DND-41 (cell line): ENCODE measurements around the gene CDK19.

Experiments used
- ATAC-seq: fragments of 200-7000 bp; cut with Tn5 transposase; 3 replicates; pipeline ENCODE4 v1.9.1; 2021; ENCODE audit warnings: low read depth; ENCODE audit not compliant: insufficient read depth
- DNase-seq: peaks from one replicate; pipeline ENCODE4 v3.0.0-alpha.2; 2020
- H2AFZ ChIP-seq: 2 replicates; pipeline ENCODE4 v1.6.0; 2012; ENCODE audit warnings: low read depth, low read length
- H3K27ac ChIP-seq: 2 replicates; pipeline ENCODE4 v1.5.1; 2012; ENCODE audit warnings: low read length, inconsistent platforms
- H3K27me3 ChIP-seq: fragments of 200-600 bp; sonication (generic); 2 replicates; pipeline ENCODE4 v1.6.0; 2012; ENCODE audit warnings: low read length, mild to moderate bottlenecking, inconsistent platforms; ENCODE audit not compliant: insufficient read depth, poor library complexity
- H3K36me3 ChIP-seq: 2 replicates; pipeline ENCODE4 v1.5.1; 2012; ENCODE audit warnings: low read length, inconsistent platforms; ENCODE audit not compliant: insufficient read depth
- H3K4me1 ChIP-seq: 2 replicates; pipeline ENCODE4 v1.5.1; 2012; ENCODE audit warnings: mild to moderate bottlenecking, low read length; ENCODE audit not compliant: insufficient read depth
- H3K4me2 ChIP-seq: 2 replicates; pipeline ENCODE4 v1.6.0; 2012; ENCODE audit warnings: mild to moderate bottlenecking, moderate library complexity, low read length, inconsistent platforms; ENCODE audit not compliant: insufficient read depth
- H3K4me3 ChIP-seq, 2 experiments: fragments of 200-600 bp in 1 of 2; shearing (Covaris generic) in 1 of 2; 2 replicates each; pipeline ENCODE4 v1.5.1; 2012 to 2016; ENCODE audit warnings: inconsistent platforms in 2 of 2, low read length in 2 of 2, mild to moderate bottlenecking in 2 of 2, low read depth in 1 of 2, moderate library complexity in 1 of 2
- H3K79me2 ChIP-seq: 2 replicates; pipeline ENCODE4 v1.6.0; 2012; ENCODE audit warnings: low read length, inconsistent platforms; ENCODE audit not compliant: insufficient read depth
- H3K9ac ChIP-seq: 2 replicates; pipeline ENCODE4 v1.6.0; 2012; ENCODE audit warnings: low read depth, mild to moderate bottlenecking, inconsistent platforms, low read length, moderate library complexity
- H3K9me3 ChIP-seq: 2 replicates; pipeline ENCODE4 v1.5.1; 2012; ENCODE audit warnings: low read length, moderate library complexity, mild to moderate bottlenecking, inconsistent platforms; ENCODE audit not compliant: insufficient read depth, severe bottlenecking
- H4K20me1 ChIP-seq: 2 replicates; pipeline ENCODE4 v1.6.0; 2012; ENCODE audit warnings: low read length; ENCODE audit not compliant: insufficient read depth
- EZH2 ChIP-seq: IDR thresholded peaks from 3 replicates; pipeline ENCODE4 v1.6.1; 2012; ENCODE audit warnings: borderline replicate concordance, low read depth, mild to moderate bottlenecking, moderate library complexity, low read length, inconsistent platforms; ENCODE audit not compliant: severe bottlenecking
- TF ChIP-seq, protein P1 (sequence below): IDR thresholded peaks from 2 replicates; pipeline ENCODE4 v1.5.1; 2012; ENCODE audit warnings: borderline replicate concordance, low read length, moderate library complexity, mild to moderate bottlenecking; ENCODE audit not compliant: poor library complexity, severe bottlenecking; ENCODE audit errors: extremely low read depth

CDK19 gene

DNA sequence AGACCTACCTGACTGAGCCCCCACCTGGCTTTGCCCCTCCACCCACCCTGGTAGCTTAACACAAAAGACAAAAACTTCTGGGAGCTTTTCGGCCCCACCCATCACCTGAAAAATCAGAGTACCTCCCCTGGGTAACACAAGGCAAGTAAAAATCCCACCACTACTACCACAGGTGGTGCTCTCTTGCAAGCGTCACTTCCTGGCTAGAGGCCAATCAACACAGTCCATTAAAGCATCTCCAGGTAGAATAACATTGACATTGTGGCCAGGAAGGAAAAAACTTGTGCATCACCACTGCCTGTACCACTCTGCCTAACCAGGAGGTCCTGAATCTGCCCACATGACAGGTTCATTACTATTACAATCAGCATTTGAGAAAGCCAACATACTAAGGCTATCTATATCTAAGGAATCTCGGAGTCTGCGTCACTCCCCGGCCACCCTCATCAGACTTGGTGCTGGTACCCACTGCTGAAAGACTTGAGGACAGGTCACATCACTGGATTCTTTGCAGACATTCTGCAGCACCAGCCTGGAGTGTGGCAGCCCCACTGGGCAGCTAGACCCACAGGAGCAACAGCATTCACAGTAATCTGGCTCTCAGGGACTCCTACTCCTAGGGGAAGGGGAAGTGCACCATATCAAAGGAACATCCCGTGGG lies 125.9 kb downstream of the CDK19 start:
- no peak for ATAC-seq
- no peaks in the 10 kb centered on the region for H3K27me3 ChIP-seq
- H3K36me3 ChIP-seq = no peaks in the 10 kb centered on the region
- no peaks in the 10 kb centered on the region for H3K4me1 ChIP-seq
- DNase-seq = no peak
- H3K4me3 ChIP-seq = no peak overlapping the region
- H3K79me2 ChIP-seq = peaks cover 10% of the 10 kb centered on the region; the same call in 1 of the 2 replicates
- no peak overlapping the region for H2AFZ ChIP-seq
- peaks cover 14% of the 10 kb centered on the region for H4K20me1 ChIP-seq
- H3K9ac ChIP-seq = no peak overlapping the region
- TF ChIP-seq, protein P1, sequence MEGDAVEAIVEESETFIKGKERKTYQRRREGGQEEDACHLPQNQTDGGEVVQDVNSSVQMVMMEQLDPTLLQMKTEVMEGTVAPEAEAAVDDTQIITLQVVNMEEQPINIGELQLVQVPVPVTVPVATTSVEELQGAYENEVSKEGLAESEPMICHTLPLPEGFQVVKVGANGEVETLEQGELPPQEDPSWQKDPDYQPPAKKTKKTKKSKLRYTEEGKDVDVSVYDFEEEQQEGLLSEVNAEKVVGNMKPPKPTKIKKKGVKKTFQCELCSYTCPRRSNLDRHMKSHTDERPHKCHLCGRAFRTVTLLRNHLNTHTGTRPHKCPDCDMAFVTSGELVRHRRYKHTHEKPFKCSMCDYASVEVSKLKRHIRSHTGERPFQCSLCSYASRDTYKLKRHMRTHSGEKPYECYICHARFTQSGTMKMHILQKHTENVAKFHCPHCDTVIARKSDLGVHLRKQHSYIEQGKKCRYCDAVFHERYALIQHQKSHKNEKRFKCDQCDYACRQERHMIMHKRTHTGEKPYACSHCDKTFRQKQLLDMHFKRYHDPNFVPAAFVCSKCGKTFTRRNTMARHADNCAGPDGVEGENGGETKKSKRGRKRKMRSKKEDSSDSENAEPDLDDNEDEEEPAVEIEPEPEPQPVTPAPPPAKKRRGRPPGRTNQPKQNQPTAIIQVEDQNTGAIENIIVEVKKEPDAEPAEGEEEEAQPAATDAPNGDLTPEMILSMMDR = no peak
- no peak for TF ChIP-seq EZH2
- H3K9me3 ChIP-seq = no peaks in the 10 kb centered on the region
- H3K4me2 ChIP-seq = no peak overlapping the region
- no peak overlapping the region for H3K27ac ChIP-seq

GRCh38 chr6:110688661-110689268 lies 126.5 kb downstream of the CDK19 start:
- Histone ChIP-seq H3K4me2 (no peak overlapping the region), H3K4me3 (no peak overlapping the region), H3K9me3 (no peaks in the 10 kb centered on the region), H4K20me1 (peaks cover 14% of the 10 kb centered on the region), H3K9ac (no peak overlapping the region), H3K79me2 (peaks cover 7% of the 10 kb centered on the region; the same call in 1 of the 2 replicates), H3K27ac (no peak overlapping the region), H2AFZ (no peak overlapping the region), H3K4me1 (no peaks in the 10 kb centered on the region), H3K27me3 (no peaks in the 10 kb centered on the region), H3K36me3 (no peaks in the 10 kb centered on the region)
- DNase-seq = no peak
- no peak for ATAC-seq
- no peak for TF ChIP-seq EZH2
- TF ChIP-seq, protein P1 = no peak

DNA sequence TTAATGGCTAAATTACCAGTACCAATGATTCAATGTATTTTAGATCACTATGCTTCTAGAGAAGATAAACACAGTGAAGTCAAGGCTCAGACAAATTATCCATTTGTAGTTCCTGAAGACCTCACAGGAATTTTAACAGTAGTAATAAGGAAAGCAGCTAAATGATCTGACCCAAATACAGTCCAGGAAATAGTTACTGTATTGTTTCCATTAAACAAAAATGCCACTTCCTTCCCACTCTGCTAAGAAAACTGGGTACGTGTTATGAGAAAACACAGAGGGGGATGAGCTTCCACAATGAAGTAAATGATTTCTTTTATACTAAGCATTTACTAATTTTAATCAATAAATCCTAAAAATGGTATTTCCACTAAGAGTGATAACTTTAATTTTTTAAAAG lies 127.9 kb downstream of the CDK19 start:
- ATAC-seq = no peak
- no peaks in the 10 kb centered on the region for H3K4me1 ChIP-seq
- no peaks in the 10 kb centered on the region for H3K36me3 ChIP-seq
- H2AFZ ChIP-seq = no peak overlapping the region
- no peaks in the 10 kb centered on the region for H3K27me3 ChIP-seq
- H3K79me2 ChIP-seq = peaks cover 4% of the 10 kb centered on the region; the same call in 1 of the 2 replicates
- no peak overlapping the region for H3K27ac ChIP-seq
- no peak overlapping the region for H3K4me3 ChIP-seq
- peaks cover 14% of the 10 kb centered on the region for H4K20me1 ChIP-seq
- no peaks in the 10 kb centered on the region for H3K9me3 ChIP-seq
- no peak overlapping the region for H3K4me2 ChIP-seq
- TF ChIP-seq EZH2 = no peak
- TF ChIP-seq, protein P1 = no peak
- no peak overlapping the region for H3K9ac ChIP-seq
- no peak for DNase-seq
